B cell (primary cell): ENCODE data around the gene HS6ST2. TPM values are rescaled to one million over a fixed set of nuclear protein-coding genes. Genes with fewer than 3 reads are reported as not detected.

Experiments
- ATAC-seq: fragments of 200-7000 bp; cut with Tn5 transposase; one replicate; pipeline ENCODE4 v1.10.0; 2021; ENCODE audit warnings: low read depth, mild to moderate bottlenecking, moderate number of reproducible peaks, moderate library complexity
- CTCF ChIA-PET: fragments of 350-600 bp; sonication (Branson Sonifier 250); formaldehyde crosslinking; loops from one replicate; lab custom pipeline; 2021; ENCODE audit warnings: antibody characterized with exemption, inconsistent platforms; lab: Charles Lee
- POLR2A ChIA-PET: fragments of 350-600 bp; sonication (Branson Sonifier 250); formaldehyde crosslinking; loops from one replicate; lab custom pipeline; 2021; ENCODE audit warnings: antibody characterized with exemption; lab: Charles Lee
- DNase-seq: peaks from one replicate; pipeline ENCODE4 v3.0.0; 2013
- H2AFZ ChIP-seq: 2 replicates; pipeline ENCODE4 v1.6.1; 2012; ENCODE audit warnings: mild to moderate bottlenecking, low read depth, low read length; ENCODE audit not compliant: insufficient read depth, poor library complexity, severe bottlenecking
- H3K27ac ChIP-seq, 2 donors: 1 replicate in 1 of 2; 2 replicates in 1 of 2; pipeline ENCODE4 v1.5.1; 2012 to 2013; ENCODE audit warnings: low read length in 2 of 2, mild to moderate bottlenecking in 2 of 2, moderate library complexity in 1 of 2
- H3K27me3 ChIP-seq, 4 experiments: fragments of 200-600 bp in 1 of 4; sonication (generic) in 1 of 4; replicated peaks in 1 of 4; 1 replicate in 2 of 4; 2 replicates in 2 of 4; pipeline versions ENCODE4 v1.6.1 to v1.7.0; 2013 to 2016; ENCODE audit warnings: low read length in 3 of 4, mild to moderate bottlenecking in 2 of 4, mixed read lengths in 1 of 4, moderate library complexity in 1 of 4; ENCODE audit not compliant: insufficient read depth in 4 of 4, control insufficient read depth in 3 of 4; ENCODE audit errors: control extremely low read depth in 1 of 4
- H3K36me3 ChIP-seq, 2 experiments: replicated peaks in 1 of 2; 1 replicate in 1 of 2; 2 replicates in 1 of 2; pipeline versions ENCODE4 v1.6.1 to v1.7.1; 2013; ENCODE audit warnings: low read length in 1 of 2; ENCODE audit not compliant: insufficient read depth in 2 of 2, control insufficient read depth in 1 of 2; ENCODE audit errors: control extremely low read depth in 1 of 2, extremely low read depth in 1 of 2
- H3K4me1 ChIP-seq, 2 donors: fragments of 200-600 bp in 1 of 2; sonication (generic) in 1 of 2; 1 replicate in 1 of 2; 2 replicates in 1 of 2; pipeline versions ENCODE4 v1.5.1 to v1.6.1; 2013 to 2017; ENCODE audit warnings: low read length in 2 of 2; ENCODE audit not compliant: control insufficient read depth in 2 of 2, insufficient read depth in 2 of 2
- H3K4me2 ChIP-seq: replicated peaks from 2 replicates; pipeline ENCODE3; 2012; ENCODE audit warnings: mild to moderate bottlenecking, low read depth, low read length; ENCODE audit not compliant: poor library complexity, severe bottlenecking
- H3K4me3 ChIP-seq, 5 experiments: fragments of 200-600 bp in 1 of 5; sonication (generic) in 1 of 5; 1 replicate in 3 of 5; 2 replicates in 2 of 5; pipeline versions ENCODE4 v1.5.1 to v1.7.0; 2011 to 2016; ENCODE audit warnings: low read length in 4 of 5, mild to moderate bottlenecking in 4 of 5, low read depth in 2 of 5, control low read depth in 1 of 5, moderate library complexity in 1 of 5; ENCODE audit not compliant: insufficient read depth in 1 of 5; ENCODE audit errors: control extremely low read depth in 1 of 5, extremely low read depth in 1 of 5
- H3K79me2 ChIP-seq: fragments of 200-600 bp; sonication (generic); one replicate; pipeline ENCODE4 v1.6.0; 2016; ENCODE audit warnings: low read length; ENCODE audit not compliant: control insufficient read depth, insufficient read depth
- H3K9ac ChIP-seq: fragments of 200-600 bp; sonication (generic); 2 replicates; pipeline ENCODE4 v1.6.1; 2017; ENCODE audit warnings: mild to moderate bottlenecking, low read length, moderate library complexity
- H3K9me3 ChIP-seq, 3 donors: one replicate each; pipeline versions ENCODE4 v1.6.1 to v1.7.1; 2013; ENCODE audit warnings: low read length in 2 of 3; ENCODE audit not compliant: control insufficient read depth in 2 of 3, insufficient read depth in 1 of 3; ENCODE audit errors: control extremely low read depth in 1 of 3
- H4K20me1 ChIP-seq: 2 replicates; pipeline ENCODE4 v1.6.0; 2012; ENCODE audit warnings: mild to moderate bottlenecking, low read length; ENCODE audit not compliant: insufficient read depth, control insufficient read depth, poor library complexity, severe bottlenecking
- H3K27ac Mint-ChIP-seq: one replicate; pipeline ENCODE4 v1.8.0; 2021; ENCODE audit warnings: mixed read lengths
- H3K27me3 Mint-ChIP-seq: one replicate; pipeline ENCODE4 v1.8.0; 2021; ENCODE audit warnings: mixed read lengths
- H3K4me1 Mint-ChIP-seq: one replicate; pipeline ENCODE4 v1.8.0; 2021; ENCODE audit warnings: mixed read lengths
- H3K4me3 Mint-ChIP-seq: one replicate; pipeline ENCODE4 v1.8.0; 2021; ENCODE audit warnings: mixed read lengths
- H3K9me3 Mint-ChIP-seq: one replicate; pipeline ENCODE4 v1.8.0; 2022; ENCODE audit warnings: mixed read lengths; ENCODE audit not compliant: insufficient read depth
- EZH2 ChIP-seq: IDR thresholded peaks from 2 replicates; pipeline ENCODE4 v1.6.1; 2012; ENCODE audit warnings: borderline replicate concordance, low read depth, mild to moderate bottlenecking, moderate library complexity, low read length; ENCODE audit not compliant: insufficient read depth, poor library complexity, severe bottlenecking
- WGBS: methylation state at CpG from one replicate; pipeline ENCODE4 v1.1.5; 2013; ENCODE audit warnings: missing lambda C conversion rate; ENCODE audit not compliant: insufficient coverage; 5-methylcytosine and 5-hydroxymethylcytosine counted together
- intact Hi-C: fragments of 100-400 bp; cut with micrococcal nuclease; formaldehyde crosslinking; loops from one replicate; pipeline ENCODE4 v1.10.0; 2022
- polyA plus RNA-seq: library from polyadenylated mRNA; depleted of rRNA; stranded (reverse); fragments of >200 nt; gene quantifications from 2 replicates; pipeline ENCODE4 v1.2.3, GENCODE V29; 2012
- total RNA-seq, 2 donors: library from RNA; stranded (reverse); fragments of 120-200 nt in 1 of 2; gene quantifications; 1 replicate in 1 of 2; 2 replicates in 1 of 2; pipeline versions ENCODE4 v1.2.3 to v1.2.4, GENCODE V29; 2013 to 2022
- TF ChIP-seq, protein P1 (sequence below): fragments of 200-600 bp; IDR thresholded peaks from one replicate; pipeline ENCODE4 v1.8.0; 2022; ENCODE audit warnings: antibody characterized with exemption, mild to moderate bottlenecking

HS6ST2 gene
- total and polyA plus RNA-seq, 2 donors (not counting 1 experiment from before 2014, with no cell fraction given), result not detected

DNA sequence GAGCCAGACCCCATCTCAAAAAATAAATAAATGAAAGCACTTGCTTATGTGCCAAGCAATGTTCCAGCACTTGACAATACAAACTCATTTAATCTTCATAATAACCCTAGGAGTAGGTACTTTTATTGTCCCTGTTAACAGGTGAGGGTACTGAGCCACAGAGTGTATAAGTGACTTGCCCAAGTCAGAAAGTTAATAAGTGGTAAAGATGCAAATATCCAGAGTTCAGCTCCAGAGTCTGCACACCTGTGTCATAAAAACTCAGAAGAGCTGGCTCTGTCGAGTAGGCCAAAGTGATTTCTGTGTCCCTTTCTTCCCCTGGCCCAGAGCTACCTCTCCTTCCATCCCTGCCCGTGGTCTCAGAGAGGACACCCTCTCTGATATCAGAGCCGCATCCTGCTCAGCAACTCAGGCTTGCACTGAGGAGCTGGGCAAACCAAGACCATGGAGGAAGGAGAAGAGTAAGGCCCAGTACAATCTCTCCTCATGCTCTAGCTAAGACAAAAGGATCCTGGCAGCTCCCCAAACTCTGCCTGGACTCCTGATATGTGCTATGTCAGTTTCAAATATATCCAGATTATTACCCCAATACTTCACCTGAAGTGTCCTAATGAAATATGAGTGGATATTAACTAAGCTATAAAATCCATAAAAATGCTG, 136.3 kb downstream of the HS6ST2 start:
- Mint-ChIP-seq H3K27ac (no peak overlapping the region), H3K27me3 (no peaks in the 10 kb centered on the region), H3K4me3 (no peak overlapping the region), H3K9me3 (no peaks in the 10 kb centered on the region), H3K4me1 (no peaks in the 10 kb centered on the region)
- Histone ChIP-seq H2AFZ (no peak overlapping the region), H3K27ac (no peak overlapping the region), H3K36me3 (no peaks in the 10 kb centered on the region), H4K20me1 (no peaks in the 10 kb centered on the region), H3K4me3 (no peak overlapping the region), H3K9me3 (no peaks in the 10 kb centered on the region), H3K9ac (no peak overlapping the region), H3K4me1 (no peaks in the 10 kb centered on the region), H3K79me2 (no peaks in the 10 kb centered on the region), H3K27me3 (no peaks in the 10 kb centered on the region), H3K4me2 (no peak overlapping the region)
- intact Hi-C loops, result no loop called here
- WGBS, result no CpG with 5 or more reads among the region's 3 CpGs
- ATAC-seq (no peak), DNase-seq (no peak)
- ChIA-PET POLR2A (no interaction called here), CTCF (no interaction called here)
- no peak for TF ChIP-seq EZH2
- TF ChIP-seq, protein P1, sequence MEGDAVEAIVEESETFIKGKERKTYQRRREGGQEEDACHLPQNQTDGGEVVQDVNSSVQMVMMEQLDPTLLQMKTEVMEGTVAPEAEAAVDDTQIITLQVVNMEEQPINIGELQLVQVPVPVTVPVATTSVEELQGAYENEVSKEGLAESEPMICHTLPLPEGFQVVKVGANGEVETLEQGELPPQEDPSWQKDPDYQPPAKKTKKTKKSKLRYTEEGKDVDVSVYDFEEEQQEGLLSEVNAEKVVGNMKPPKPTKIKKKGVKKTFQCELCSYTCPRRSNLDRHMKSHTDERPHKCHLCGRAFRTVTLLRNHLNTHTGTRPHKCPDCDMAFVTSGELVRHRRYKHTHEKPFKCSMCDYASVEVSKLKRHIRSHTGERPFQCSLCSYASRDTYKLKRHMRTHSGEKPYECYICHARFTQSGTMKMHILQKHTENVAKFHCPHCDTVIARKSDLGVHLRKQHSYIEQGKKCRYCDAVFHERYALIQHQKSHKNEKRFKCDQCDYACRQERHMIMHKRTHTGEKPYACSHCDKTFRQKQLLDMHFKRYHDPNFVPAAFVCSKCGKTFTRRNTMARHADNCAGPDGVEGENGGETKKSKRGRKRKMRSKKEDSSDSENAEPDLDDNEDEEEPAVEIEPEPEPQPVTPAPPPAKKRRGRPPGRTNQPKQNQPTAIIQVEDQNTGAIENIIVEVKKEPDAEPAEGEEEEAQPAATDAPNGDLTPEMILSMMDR, result no peak

DNA sequence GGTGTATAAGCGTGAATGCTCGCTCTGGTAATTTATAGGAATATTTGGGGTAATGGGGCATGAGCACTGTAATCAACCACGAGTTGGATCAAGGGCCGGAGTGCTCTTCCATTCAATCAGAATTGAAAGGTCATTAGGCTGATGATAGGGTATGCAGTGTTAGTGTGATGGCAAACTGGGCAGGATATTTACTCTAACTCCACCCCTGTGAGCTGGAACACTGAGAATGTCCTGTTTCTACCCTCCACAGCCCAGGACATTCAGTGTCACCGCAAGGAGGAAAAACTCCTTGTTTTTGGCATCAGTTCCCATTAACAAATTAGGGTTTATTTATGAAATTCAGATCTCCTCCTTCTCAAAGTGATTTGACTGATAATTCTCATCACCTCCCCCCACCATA, 137.8 kb downstream of the HS6ST2 start:
- Histone ChIP-seq H3K4me1 (no peaks in the 10 kb centered on the region), H3K4me3 (no peak overlapping the region), H3K9me3 (no peaks in the 10 kb centered on the region), H3K4me2 (no peak overlapping the region), H3K27me3 (no peaks in the 10 kb centered on the region), H3K36me3 (no peaks in the 10 kb centered on the region), H4K20me1 (no peaks in the 10 kb centered on the region), H3K27ac (no peak overlapping the region), H3K79me2 (no peaks in the 10 kb centered on the region), H3K9ac (no peak overlapping the region), H2AFZ (no peak overlapping the region)
- no peak overlapping the region for H3K4me3 Mint-ChIP-seq
- ATAC-seq (no peak), DNase-seq (no peak)
- TF ChIP-seq, protein P1, result no peak
- no peak for TF ChIP-seq EZH2
- CTCF ChIA-PET, result no interaction called here
- no CpG with 5 or more reads among the region's 5 CpGs for WGBS
- H3K27me3 Mint-ChIP-seq, result no peaks in the 10 kb centered on the region
- intact Hi-C loops, result no loop called here
- no peaks in the 10 kb centered on the region for H3K4me1 Mint-ChIP-seq
- POLR2A ChIA-PET, result no interaction called here
- no peaks in the 10 kb centered on the region for H3K9me3 Mint-ChIP-seq
- no peak overlapping the region for H3K27ac Mint-ChIP-seq
